ENCODE results near the gene CRACR2A. TPM values are rescaled to one million over a fixed set of nuclear protein-coding genes. Genes with fewer than 3 reads are reported as not detected.

CRACR2A gene
- total RNA-seq, 4 donors from 2014 or later, result 0.91 to 2.3 (median 1.9) TPM

DNA sequence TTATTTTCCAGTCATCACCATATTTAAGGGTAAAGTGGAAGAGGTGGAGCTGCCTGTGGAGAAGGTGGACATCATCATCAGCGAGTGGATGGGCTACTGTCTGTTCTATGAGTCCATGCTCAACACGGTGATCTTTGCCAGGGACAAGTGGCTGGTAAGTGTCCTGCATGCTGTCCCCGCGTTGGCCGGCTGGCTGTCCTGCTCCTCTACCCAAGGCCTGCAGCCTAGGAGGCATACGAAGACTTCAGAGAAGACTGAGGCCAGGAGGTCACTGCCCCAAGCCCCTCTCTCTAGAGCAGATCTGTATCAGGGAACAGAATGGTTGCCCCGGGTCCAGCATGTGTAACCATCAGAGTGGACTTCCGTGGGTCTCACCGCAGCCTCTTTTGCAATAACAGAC is 184.2 kb downstream of the CRACR2A start:
- WGBS, 2 donors, result 86 to 94% methylated on average over 4 to 9 of the region's 9 CpGs
- Histone ChIP-seq H3K9me3 (no peaks in the 10 kb centered on the region), H3K36me3 (no peaks in the 10 kb centered on the region), H3K27ac (no peak overlapping the region), H3K4me1 (no peaks in the 10 kb centered on the region), H3K27me3 (peaks cover 0 to 36% (median 0%) of the 10 kb centered on the region in 4 donors), H3K4me3 (no peak overlapping the region)
- TF ChIP-seq, protein P1, sequence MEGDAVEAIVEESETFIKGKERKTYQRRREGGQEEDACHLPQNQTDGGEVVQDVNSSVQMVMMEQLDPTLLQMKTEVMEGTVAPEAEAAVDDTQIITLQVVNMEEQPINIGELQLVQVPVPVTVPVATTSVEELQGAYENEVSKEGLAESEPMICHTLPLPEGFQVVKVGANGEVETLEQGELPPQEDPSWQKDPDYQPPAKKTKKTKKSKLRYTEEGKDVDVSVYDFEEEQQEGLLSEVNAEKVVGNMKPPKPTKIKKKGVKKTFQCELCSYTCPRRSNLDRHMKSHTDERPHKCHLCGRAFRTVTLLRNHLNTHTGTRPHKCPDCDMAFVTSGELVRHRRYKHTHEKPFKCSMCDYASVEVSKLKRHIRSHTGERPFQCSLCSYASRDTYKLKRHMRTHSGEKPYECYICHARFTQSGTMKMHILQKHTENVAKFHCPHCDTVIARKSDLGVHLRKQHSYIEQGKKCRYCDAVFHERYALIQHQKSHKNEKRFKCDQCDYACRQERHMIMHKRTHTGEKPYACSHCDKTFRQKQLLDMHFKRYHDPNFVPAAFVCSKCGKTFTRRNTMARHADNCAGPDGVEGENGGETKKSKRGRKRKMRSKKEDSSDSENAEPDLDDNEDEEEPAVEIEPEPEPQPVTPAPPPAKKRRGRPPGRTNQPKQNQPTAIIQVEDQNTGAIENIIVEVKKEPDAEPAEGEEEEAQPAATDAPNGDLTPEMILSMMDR (IDR thresholded peaks at IDR 0.05), result no peak
- TF ChIP-seq POLR2A (IDR thresholded peaks at IDR 0.05), result no peak
- intact Hi-C loops (cut with DNase I), result no loop called here
- no peak for DNase-seq

DNA sequence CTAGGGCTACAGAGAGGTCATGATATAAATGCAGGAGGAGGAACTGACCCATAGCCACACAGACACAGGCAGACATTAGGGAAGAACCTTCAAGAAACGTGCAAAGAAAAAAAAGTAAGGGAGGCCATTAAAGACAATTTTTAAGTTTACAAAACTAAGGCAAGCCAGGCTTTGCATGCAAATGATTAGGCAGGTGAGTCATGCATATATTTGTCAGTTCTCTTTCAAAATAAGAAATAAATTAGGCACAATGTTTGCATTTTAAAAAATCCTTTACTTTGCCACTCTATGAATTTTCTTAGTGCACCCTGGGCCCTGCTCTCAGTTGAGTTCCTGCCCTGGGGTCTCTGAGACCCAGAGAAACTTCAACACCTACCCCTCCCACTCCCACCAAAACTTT is 186.9 kb downstream of the CRACR2A start:
- H3K4me1 ChIP-seq, result no peaks in the 10 kb centered on the region
- H3K27ac ChIP-seq, result no peak overlapping the region
- no peaks in the 10 kb centered on the region for H3K36me3 ChIP-seq
- no peaks in the 10 kb centered on the region for H3K9me3 ChIP-seq
- WGBS, 2 donors, result 43 to 50% methylated on average over 1 of the region's 1 CpG
- intact Hi-C loops (cut with DNase I), result no loop called here
- H3K27me3 ChIP-seq, result peaks cover 0 to 48% (median 0%) of the 10 kb centered on the region in 4 donors
- TF ChIP-seq, protein P1 (IDR thresholded peaks at IDR 0.05), result no peak
- no peak for TF ChIP-seq POLR2A (IDR thresholded peaks at IDR 0.05)
- no peak for DNase-seq
- no peak overlapping the region for H3K4me3 ChIP-seq

Small RNA genes lying within 50 kb of the gene (small RNA-seq; reads per million reads assigned to genes)
- 0 reads per million in 4 donors for gene RNU6-174P

Other genes with a start within 250 kb of the CRACR2A start
- 1 to 10 TPM in 3 of 4 donors, under 1 TPM in 1; 0.99 to 3.4 (median 2.7) TPM for gene PARP11, start 120.3 kb upstream of the CRACR2A start, total RNA-seq